ENCODE measurements around the gene LIPJ. TPM values are rescaled to one million over a fixed set of nuclear protein-coding genes. Genes with fewer than 3 reads are reported as not detected.

LIPJ gene
- total and polyA plus RNA-seq, 7 donors, result 0.16 to 1.2 (median 0.36) TPM; not detected in 4

GRCh38 chr10:88542522-88542921, 44.0 kb upstream of the LIPJ start:
- Histone ChIP-seq H3K27me3 (no peaks in the 10 kb centered on the region), H3K4me3 (no peak overlapping the region), H3K36me3 (no peaks in the 10 kb centered on the region), H3K4me1 (no peaks in the 10 kb centered on the region), H3K9me3 (no peaks in the 10 kb centered on the region), H3K27ac (no peak overlapping the region)
- WGBS, 2 donors, result 20 to 70% methylated on average over 4 of the region's 4 CpGs
- TF ChIP-seq CTCF (IDR thresholded peaks at IDR 0.05) (no peak), POLR2A (IDR thresholded peaks at IDR 0.05) (no peak), EP300 (IDR thresholded peaks at IDR 0.05) (no peak), POLR2AphosphoS5 (IDR thresholded peaks at IDR 0.05) (no peak)
- DNase-seq, result no peak
- intact Hi-C loops (cut with DNase I), result no loop called here

GRCh38 chr10:88544140-88544870, 42.3 kb upstream of the LIPJ start:
- H3K4me1 ChIP-seq, result no peaks in the 10 kb centered on the region
- H3K4me3 ChIP-seq, result no peak overlapping the region
- intact Hi-C loops (cut with DNase I), result no loop called here
- DNase-seq, result no peak
- H3K27me3 ChIP-seq, result no peaks in the 10 kb centered on the region
- no peaks in the 10 kb centered on the region for H3K36me3 ChIP-seq
- H3K27ac ChIP-seq, result no peak overlapping the region
- 93% methylated on average over 2 of the region's 2 CpGs for WGBS, 2 donors
- H3K9me3 ChIP-seq, result no peaks in the 10 kb centered on the region
- TF ChIP-seq POLR2AphosphoS5 (IDR thresholded peaks at IDR 0.05), result no peak
- no peak for TF ChIP-seq EP300 (IDR thresholded peaks at IDR 0.05)
- no peak for TF ChIP-seq POLR2A (IDR thresholded peaks at IDR 0.05)
- no peak for TF ChIP-seq CTCF (IDR thresholded peaks at IDR 0.05)

- WGBS, 2 donors, result 66 to 78% methylated on average over 4 of the region's 4 CpGs
- no peak for DNase-seq
- intact Hi-C loops (cut with DNase I), result no loop called here
Measured at GRCh38 chr10:88545359-88545758, 41.2 kb upstream of the LIPJ start.

GRCh38 chr10:88546497-88546896, 40.1 kb upstream of the LIPJ start:
- Histone ChIP-seq H3K36me3 (no peaks in the 10 kb centered on the region), H3K27me3 (no peaks in the 10 kb centered on the region), H3K27ac (no peak overlapping the region), H3K4me3 (no peak overlapping the region), H3K4me1 (no peaks in the 10 kb centered on the region), H3K9me3 (no peaks in the 10 kb centered on the region)
- 27 to 63% methylated on average over 3 of the region's 3 CpGs for WGBS, 2 donors
- DNase-seq, result no peak
- intact Hi-C loops (cut with DNase I), result no loop called here
- TF ChIP-seq POLR2A (IDR thresholded peaks at IDR 0.05) (no peak), CTCF (IDR thresholded peaks at IDR 0.05) (no peak), POLR2AphosphoS5 (IDR thresholded peaks at IDR 0.05) (no peak), EP300 (IDR thresholded peaks at IDR 0.05) (no peak)

More at GRCh38 chr10:88545359-88545758, 41.2 kb upstream of the LIPJ start:
- no peak overlapping the region for H3K4me3 ChIP-seq
- no peaks in the 10 kb centered on the region for H3K9me3 ChIP-seq
- no peak for TF ChIP-seq CTCF (IDR thresholded peaks at IDR 0.05)
- TF ChIP-seq POLR2AphosphoS5 (IDR thresholded peaks at IDR 0.05), result no peak
- no peak for TF ChIP-seq POLR2A (IDR thresholded peaks at IDR 0.05)
- TF ChIP-seq EP300 (IDR thresholded peaks at IDR 0.05), result no peak
- H3K4me1 ChIP-seq, result no peaks in the 10 kb centered on the region
- H3K27me3 ChIP-seq, result no peaks in the 10 kb centered on the region
- no peak overlapping the region for H3K27ac ChIP-seq
- no peaks in the 10 kb centered on the region for H3K36me3 ChIP-seq

GRCh38 chr10:88551246-88551645, 35.3 kb upstream of the LIPJ start:
- Histone ChIP-seq H3K27ac (no peak overlapping the region), H3K9me3 (no peaks in the 10 kb centered on the region), H3K4me1 (no peaks in the 10 kb centered on the region), H3K4me3 (no peak overlapping the region), H3K27me3 (no peaks in the 10 kb centered on the region), H3K36me3 (no peaks in the 10 kb centered on the region)
- 90 to 92% methylated on average over 2 of the region's 2 CpGs for WGBS, 2 donors
- intact Hi-C loops (cut with DNase I), result no loop called here
- no peak for DNase-seq
- no peak for TF ChIP-seq EP300 (IDR thresholded peaks at IDR 0.05)
- no peak for TF ChIP-seq POLR2AphosphoS5 (IDR thresholded peaks at IDR 0.05)
- TF ChIP-seq POLR2A (IDR thresholded peaks at IDR 0.05), result no peak
- no peak for TF ChIP-seq CTCF (IDR thresholded peaks at IDR 0.05)

Data from sigmoid colon (tissue), 7 donors.